ENCODE data around the gene CPNE4. TPM values are rescaled to one million over a fixed set of nuclear protein-coding genes. Genes with fewer than 3 reads are reported as not detected.

Gene CPNE4
- total and polyA plus RNA-seq, 9 of the 15 experiments (the other 6 are each of a cell fraction or from before 2014, with no cell fraction given) = not detected

DNA sequence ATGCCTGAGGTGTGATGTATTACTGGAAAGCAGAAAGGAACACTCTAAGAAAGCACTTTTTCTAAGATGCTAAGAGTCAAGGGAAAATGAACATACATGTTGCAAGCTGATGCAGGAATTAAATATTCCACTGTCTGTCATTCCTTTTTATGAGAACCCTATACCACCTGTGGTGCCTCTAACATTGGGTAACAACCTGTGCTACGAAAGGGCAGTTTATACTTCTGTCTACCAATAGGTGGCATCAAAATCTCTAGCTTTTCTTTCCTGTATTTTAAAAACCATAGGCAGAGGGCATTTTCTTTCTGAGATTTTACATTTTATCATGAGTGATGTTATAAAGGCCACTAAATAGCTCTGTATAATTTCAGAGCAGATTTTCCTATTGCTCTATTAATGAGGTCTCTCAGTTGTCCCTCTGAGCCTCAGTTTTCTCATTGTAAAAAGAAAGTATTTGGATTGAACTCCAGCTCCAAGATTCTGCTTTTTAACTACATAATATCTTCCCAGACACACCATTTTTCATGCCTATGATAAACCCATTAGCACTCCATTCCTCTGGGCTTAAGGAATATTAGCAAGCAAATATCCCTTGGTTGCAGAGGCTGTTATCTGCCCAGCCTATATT lies 3.5 kb upstream of the CPNE4 start:
- Histone ChIP-seq H3K4me3 (no peak overlapping the region), H3K4me1 (replicated peaks in 1 of 2; ENCODE audit: control insufficient read depth in 2 of 2, insufficient read depth in 2 of 2, low read length in 2 of 2) (peaks cover 0 to 5% of the 10 kb centered on the region in 2 experiments; a peak in 1 of 5 replicates), H2AFZ (ENCODE audit: low read depth, low read length) (no peak overlapping the region), H3K9ac (ENCODE audit: insufficient read depth in 1 of 2, low read depth in 2 of 2, low read length in 2 of 2) (no peak overlapping the region), H3K9me3 (replicated peaks; ENCODE audit: control insufficient read depth, insufficient read depth, low read depth, low read length) (no peaks in the 10 kb centered on the region), H3K27ac (ENCODE audit: extremely low read depth, low read depth, low read length) (no peak overlapping the region), H3K4me2 (ENCODE audit: insufficient read depth, low read length) (no peak overlapping the region), H3K27me3 (ENCODE audit: control insufficient read depth in 2 of 2, insufficient read depth in 2 of 2, low read length in 2 of 2) (no peaks in the 10 kb centered on the region), H3K36me3 (ENCODE audit: control insufficient read depth, insufficient read depth, low read length) (no peaks in the 10 kb centered on the region), H3K79me2 (ENCODE audit: control insufficient read depth, insufficient read depth, low read length) (no peaks in the 10 kb centered on the region), H4K20me1 (replicated peaks; ENCODE audit: control insufficient read depth, insufficient read depth, low read length) (no peaks in the 10 kb centered on the region), H3K9me1 (ENCODE audit: control insufficient read depth, insufficient read depth, low read length) (no peaks in the 10 kb centered on the region)
- no peak for FAIRE-seq
- peak in 1 of 4 experiments; percentile 3 for DNase-seq (ENCODE audit: extremely low read depth in 1 of 4, low spot score in 3 of 4)
- 0% methylated on average over 1 of the region's 1 CpG for WGBS (ENCODE audit: insufficient coverage, low coverage, missing lambda C conversion rate)
- intact Hi-C loops (cut with micrococcal nuclease) = loop anchor here (5.0 to 10.0 kb wide), 2 partner anchors 144 to 494 kb away; no protein-coding TSS in a partner anchor
- ATAC-seq = no peak
- BruUV-seq (replicated peaks) = no TSS peak
- in situ Hi-C loops (cut with MboI) = no loop called here
- POLR2A ChIA-PET = no interaction called here
- CTCF ChIA-PET (ENCODE audit: low intra/inter-chr PET ratio) = interaction anchor here (0.6 kb wide), 1 partner anchor 219 kb away, joined by 3 read pairs; no protein-coding TSS in a partner anchor
- no peak for TF ChIP-seq FOXP1 (CRISPR knock-in tag; IDR thresholded peaks at IDR 0.05)
- TF ChIP-seq CC2D1A (IDR thresholded peaks at IDR 0.05) = no peak
- peak in 1 of 2 experiments; percentile 31; a peak in 1 of 4 replicates for TF ChIP-seq RAD21 (CRISPR knock-in tag; conservative IDR thresholded peaks at IDR 0.05 in 1 of 2, IDR thresholded peaks at IDR 0.05 in 1 of 2)
- no peak for TF ChIP-seq ZBED1 (IDR thresholded peaks at IDR 0.05)
- no peak for TF ChIP-seq RBFOX2 (IDR thresholded peaks at IDR 0.05; ENCODE audit: low read depth, low read length)
- peak; percentile 30 to 36 (median 36); a peak in 2 of 6 replicates for TF ChIP-seq CTCF (IDR thresholded peaks at IDR 0.05 in 2 of 3, conservative IDR thresholded peaks at IDR 0.05 in 1 of 3; ENCODE audit: insufficient read depth in 2 of 3, low read depth in 1 of 3, low read length in 3 of 3)
- TF ChIP-seq TAF9B (IDR thresholded peaks at IDR 0.05; ENCODE audit: partially characterized antibody) = no peak
- TF ChIP-seq, protein P1, sequence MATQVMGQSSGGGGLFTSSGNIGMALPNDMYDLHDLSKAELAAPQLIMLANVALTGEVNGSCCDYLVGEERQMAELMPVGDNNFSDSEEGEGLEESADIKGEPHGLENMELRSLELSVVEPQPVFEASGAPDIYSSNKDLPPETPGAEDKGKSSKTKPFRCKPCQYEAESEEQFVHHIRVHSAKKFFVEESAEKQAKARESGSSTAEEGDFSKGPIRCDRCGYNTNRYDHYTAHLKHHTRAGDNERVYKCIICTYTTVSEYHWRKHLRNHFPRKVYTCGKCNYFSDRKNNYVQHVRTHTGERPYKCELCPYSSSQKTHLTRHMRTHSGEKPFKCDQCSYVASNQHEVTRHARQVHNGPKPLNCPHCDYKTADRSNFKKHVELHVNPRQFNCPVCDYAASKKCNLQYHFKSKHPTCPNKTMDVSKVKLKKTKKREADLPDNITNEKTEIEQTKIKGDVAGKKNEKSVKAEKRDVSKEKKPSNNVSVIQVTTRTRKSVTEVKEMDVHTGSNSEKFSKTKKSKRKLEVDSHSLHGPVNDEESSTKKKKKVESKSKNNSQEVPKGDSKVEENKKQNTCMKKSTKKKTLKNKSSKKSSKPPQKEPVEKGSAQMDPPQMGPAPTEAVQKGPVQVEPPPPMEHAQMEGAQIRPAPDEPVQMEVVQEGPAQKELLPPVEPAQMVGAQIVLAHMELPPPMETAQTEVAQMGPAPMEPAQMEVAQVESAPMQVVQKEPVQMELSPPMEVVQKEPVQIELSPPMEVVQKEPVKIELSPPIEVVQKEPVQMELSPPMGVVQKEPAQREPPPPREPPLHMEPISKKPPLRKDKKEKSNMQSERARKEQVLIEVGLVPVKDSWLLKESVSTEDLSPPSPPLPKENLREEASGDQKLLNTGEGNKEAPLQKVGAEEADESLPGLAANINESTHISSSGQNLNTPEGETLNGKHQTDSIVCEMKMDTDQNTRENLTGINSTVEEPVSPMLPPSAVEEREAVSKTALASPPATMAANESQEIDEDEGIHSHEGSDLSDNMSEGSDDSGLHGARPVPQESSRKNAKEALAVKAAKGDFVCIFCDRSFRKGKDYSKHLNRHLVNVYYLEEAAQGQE (IDR thresholded peaks at IDR 0.05; ENCODE audit: borderline replicate concordance) = peak; percentile 20; the same call in 1 of the 2 replicates
- TF ChIP-seq, protein P1 (CRISPR knock-in tag; IDR thresholded peaks at IDR 0.05; ENCODE audit: low read depth) = no peak
- no peak for TF ChIP-seq ZZZ3 (IDR thresholded peaks at IDR 0.05)
- no peak for TF ChIP-seq ZKSCAN3 (CRISPR knock-in tag; IDR thresholded peaks at IDR 0.05)
- no peak for TF ChIP-seq SRSF9 (IDR thresholded peaks at IDR 0.05; ENCODE audit: borderline replicate concordance, low read depth, low read length)

Measured in K562 (cell line).